Neuron (in vitro differentiated cells): ENCODE results near the gene PNN.
A peak's percentile ranks its signal among the peaks of the same experiment; 100 is the strongest.
"Not testable (repeated sequence)": the region's sequence is repeated elsewhere in the genome, so short reads cannot be mapped to it uniquely, and the experiment has no call there.

Experiments
- H2AFZ ChIP-seq: one replicate; pipeline ENCODE4 v1.6.1; 2013; ENCODE audit warnings: low read depth, mild to moderate bottlenecking, inconsistent platforms, low read length, moderate library complexity
- H3K27me3 ChIP-seq: one replicate; pipeline ENCODE4 v1.6.1; 2013; ENCODE audit warnings: low read length; ENCODE audit not compliant: insufficient read depth
- H3K36me3 ChIP-seq: one replicate; pipeline ENCODE4 v1.6.1; 2013; ENCODE audit warnings: low read length; ENCODE audit not compliant: insufficient read depth
- H3K4me1 ChIP-seq: one replicate; pipeline ENCODE4 v1.6.1; 2013; ENCODE audit warnings: low read length; ENCODE audit not compliant: insufficient read depth
- H3K4me3 ChIP-seq: 2 replicates; pipeline ENCODE4 v1.5.1; 2013; ENCODE audit warnings: mild to moderate bottlenecking, low read length, moderate library complexity
- H3K9me3 ChIP-seq: one replicate; pipeline ENCODE4 v1.6.1; 2013; ENCODE audit warnings: low read length

The PNN gene

GRCh38 chr14:39168591-39168990 is 6.5 kb upstream of the PNN start:
- Histone ChIP-seq H3K4me3 (peak overlapping the region; percentile 67), H3K36me3 (peaks cover 16% of the 10 kb centered on the region), H3K9me3 (no peaks in the 10 kb centered on the region), H2AFZ (no peak overlapping the region), H3K4me1 (peaks cover 20% of the 10 kb centered on the region), H3K27me3 (no peaks in the 10 kb centered on the region)

- no peaks in the 10 kb centered on the region for H3K27me3 ChIP-seq
- peaks cover 11% of the 10 kb centered on the region for H3K36me3 ChIP-seq
- H3K9me3 ChIP-seq: no peaks in the 10 kb centered on the region
- peaks cover 20% of the 10 kb centered on the region for H3K4me1 ChIP-seq
- H3K4me3 ChIP-seq: peak overlapping the region; percentile 67
- peak overlapping the region; percentile 38 for H2AFZ ChIP-seq
Observed at GRCh38 chr14:39169541-39169900, 5.5 kb upstream of the PNN start.

GRCh38 chr14:39173198-39173597 is 1.9 kb upstream of the PNN start:
- Histone ChIP-seq H3K4me3 (no peak overlapping the region), H3K9me3 (no peaks in the 10 kb centered on the region), H3K36me3 (peaks cover 20% of the 10 kb centered on the region), H3K4me1 (peaks cover 26% of the 10 kb centered on the region), H2AFZ (no peak overlapping the region), H3K27me3 (no peaks in the 10 kb centered on the region)

GRCh38 chr14:39175445-39176262 is 600 bp downstream of the PNN start:
- Histone ChIP-seq H3K36me3 (peaks cover 44% of the 10 kb centered on the region), H3K4me1 (peaks cover 17% of the 10 kb centered on the region), H3K27me3 (no peaks in the 10 kb centered on the region), H3K4me3 (peak overlapping the region; percentile 91), H2AFZ (peak overlapping the region; percentile 38), H3K9me3 (no peaks in the 10 kb centered on the region)

GRCh38 chr14:39176263-39177167 is 1.5 kb downstream of the PNN start:
- peaks cover 12% of the 10 kb centered on the region for H3K4me1 ChIP-seq
- no peaks in the 10 kb centered on the region for H3K9me3 ChIP-seq
- no peaks in the 10 kb centered on the region for H3K27me3 ChIP-seq
- H3K4me3 ChIP-seq: peak overlapping the region; percentile 91
- peaks cover 53% of the 10 kb centered on the region for H3K36me3 ChIP-seq
- no peak overlapping the region for H2AFZ ChIP-seq

- Histone ChIP-seq H3K36me3 (peaks cover 59% of the 10 kb centered on the region), H3K27me3 (no peaks in the 10 kb centered on the region), H3K9me3 (no peaks in the 10 kb centered on the region), H2AFZ (no peak overlapping the region), H3K4me3 (no peak overlapping the region), H3K4me1 (peaks cover 12% of the 10 kb centered on the region)
Observed at GRCh38 chr14:39177168-39177545, 2.1 kb downstream of the PNN start.

GRCh38 chr14:39179042-39179441 is 4.0 kb downstream of the PNN start:
- H3K4me3 ChIP-seq: no peak overlapping the region
- H2AFZ ChIP-seq: no peak overlapping the region
- H3K27me3 ChIP-seq: no peaks in the 10 kb centered on the region
- peaks cover 12% of the 10 kb centered on the region for H3K4me1 ChIP-seq
- peaks cover 77% of the 10 kb centered on the region for H3K36me3 ChIP-seq
- no peaks in the 10 kb centered on the region for H3K9me3 ChIP-seq

GRCh38 chr14:39180553-39180952 is 5.5 kb downstream of the PNN start:
- Histone ChIP-seq H3K9me3 (no peaks in the 10 kb centered on the region), H3K4me3 (no peak overlapping the region), H2AFZ (no peak overlapping the region), H3K36me3 (peaks cover 84% of the 10 kb centered on the region), H3K27me3 (no peaks in the 10 kb centered on the region), H3K4me1 (peaks cover 12% of the 10 kb centered on the region)

GRCh38 chr14:39181026-39181692 is 6.1 kb downstream of the PNN start:
- Histone ChIP-seq H3K4me1 (peaks cover 12% of the 10 kb centered on the region), H3K9me3 (no peaks in the 10 kb centered on the region), H3K4me3 (no peak overlapping the region), H3K27me3 (no peaks in the 10 kb centered on the region), H3K36me3 (peaks cover 84% of the 10 kb centered on the region), H2AFZ (no peak overlapping the region)

- no peaks in the 10 kb centered on the region for H3K27me3 ChIP-seq
- H2AFZ ChIP-seq: no peak overlapping the region
- H3K4me1 ChIP-seq: peaks cover 7% of the 10 kb centered on the region
- no peaks in the 10 kb centered on the region for H3K9me3 ChIP-seq
- H3K36me3 ChIP-seq: peaks cover 80% of the 10 kb centered on the region
- no peak overlapping the region for H3K4me3 ChIP-seq
Observed at GRCh38 chr14:39181693-39182047, 6.6 kb downstream of the PNN start.

- no peaks in the 10 kb centered on the region for H3K27me3 ChIP-seq
- no peak overlapping the region for H2AFZ ChIP-seq
- H3K9me3 ChIP-seq: no peaks in the 10 kb centered on the region
- H3K4me1 ChIP-seq: peaks cover 3% of the 10 kb centered on the region
- H3K4me3 ChIP-seq: no peak overlapping the region
- peaks cover 66% of the 10 kb centered on the region for H3K36me3 ChIP-seq
Observed at GRCh38 chr14:39182770-39183684, 8.0 kb downstream of the PNN start.

GRCh38 chr14:39183685-39184003 is 8.6 kb downstream of the PNN start:
- peaks cover 60% of the 10 kb centered on the region for H3K36me3 ChIP-seq
- not testable (repeated sequence) for H3K9me3 ChIP-seq, H3K27me3 ChIP-seq, H3K4me3 ChIP-seq, H3K4me1 ChIP-seq, H2AFZ ChIP-seq
